ENCODE data around the gene PIWIL4.
"Not testable (repeated sequence)": the region's sequence is repeated elsewhere in the genome, so short reads cannot be mapped to it uniquely, and the experiment has no call there.

The PIWIL4 gene

DNA sequence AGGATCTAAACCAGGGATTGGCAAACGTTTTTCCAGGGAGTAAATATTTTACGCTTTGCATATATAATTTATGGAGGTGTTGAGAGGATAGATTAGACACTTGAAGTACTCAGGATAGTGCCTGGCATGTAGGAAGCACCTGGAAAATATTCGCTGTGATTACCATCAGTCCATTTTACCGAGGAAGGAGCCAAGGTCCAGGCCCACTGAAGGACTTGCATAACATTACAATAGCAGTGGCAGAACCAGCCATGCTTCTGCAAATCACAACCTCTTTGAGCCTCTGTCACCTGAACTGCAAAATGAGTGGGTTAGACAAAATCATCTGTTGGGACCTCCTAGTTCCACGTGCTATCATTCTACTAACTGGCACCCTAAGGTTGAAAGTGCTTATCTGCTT lies 18.0 kb upstream of the PIWIL4 start:
- no peak for DNase-seq

- DNase-seq, result peak; percentile 56
Observed at GRCh38 chr11:94550513-94550912, 16.7 kb upstream of the PIWIL4 start.

GRCh38 chr11:94553938-94554337 lies 13.2 kb upstream of the PIWIL4 start:
- no peak for DNase-seq

- DNase-seq, result not testable (repeated sequence)
Observed at GRCh38 chr11:94555752-94556329, 11.3 kb upstream of the PIWIL4 start.

- DNase-seq, result no peak
Observed at GRCh38 chr11:94557421-94557820, 9.7 kb upstream of the PIWIL4 start.

DNA sequence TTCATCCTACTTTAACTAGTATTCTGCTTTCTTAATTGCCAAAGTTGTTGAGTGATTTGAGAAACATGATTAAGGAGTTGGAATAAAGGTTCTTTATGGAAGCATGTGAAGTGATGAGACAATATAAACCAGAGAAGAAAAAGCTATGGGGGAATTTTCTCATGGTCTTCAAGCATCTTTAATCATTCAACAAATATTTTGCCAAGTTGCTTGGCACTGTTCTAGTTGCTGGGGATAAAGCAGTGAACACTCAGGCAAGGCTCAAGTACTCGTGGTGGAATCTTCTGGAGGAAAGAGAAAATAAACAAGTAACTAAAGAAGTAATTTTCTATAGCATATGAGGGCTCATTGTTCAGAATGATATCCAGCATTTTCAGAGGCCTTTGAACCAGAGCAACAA lies 9.2 kb upstream of the PIWIL4 start:
- DNase-seq, result no peak

GRCh38 chr11:94558468-94558867 lies 8.7 kb upstream of the PIWIL4 start:
- peak; percentile 87 for DNase-seq

- DNase-seq, result no peak
Observed at GRCh38 chr11:94558932-94559331, 8.2 kb upstream of the PIWIL4 start.

DNA sequence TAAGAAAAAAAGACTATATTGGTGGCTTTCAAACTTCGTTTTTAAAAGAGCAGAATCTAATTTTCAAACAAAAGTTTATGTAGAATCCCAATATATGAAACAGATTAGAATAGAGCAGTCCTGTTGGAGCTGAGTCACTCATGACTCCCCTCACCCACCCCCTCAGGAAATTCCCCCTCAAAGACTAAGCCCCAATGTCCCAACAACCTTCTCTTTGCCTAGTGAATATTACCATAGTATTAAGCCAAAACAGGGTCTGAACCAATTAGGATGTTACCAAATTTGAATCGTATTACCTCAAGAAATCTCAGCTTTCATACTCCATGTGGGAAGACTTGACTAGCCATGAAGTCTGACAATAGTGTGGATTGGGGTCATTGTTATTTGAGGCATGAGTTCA lies 7.8 kb upstream of the PIWIL4 start:
- DNase-seq, result peak; percentile 64

- DNase-seq, result no peak
Observed at GRCh38 chr11:94560834-94561233, 6.3 kb upstream of the PIWIL4 start.

DNA sequence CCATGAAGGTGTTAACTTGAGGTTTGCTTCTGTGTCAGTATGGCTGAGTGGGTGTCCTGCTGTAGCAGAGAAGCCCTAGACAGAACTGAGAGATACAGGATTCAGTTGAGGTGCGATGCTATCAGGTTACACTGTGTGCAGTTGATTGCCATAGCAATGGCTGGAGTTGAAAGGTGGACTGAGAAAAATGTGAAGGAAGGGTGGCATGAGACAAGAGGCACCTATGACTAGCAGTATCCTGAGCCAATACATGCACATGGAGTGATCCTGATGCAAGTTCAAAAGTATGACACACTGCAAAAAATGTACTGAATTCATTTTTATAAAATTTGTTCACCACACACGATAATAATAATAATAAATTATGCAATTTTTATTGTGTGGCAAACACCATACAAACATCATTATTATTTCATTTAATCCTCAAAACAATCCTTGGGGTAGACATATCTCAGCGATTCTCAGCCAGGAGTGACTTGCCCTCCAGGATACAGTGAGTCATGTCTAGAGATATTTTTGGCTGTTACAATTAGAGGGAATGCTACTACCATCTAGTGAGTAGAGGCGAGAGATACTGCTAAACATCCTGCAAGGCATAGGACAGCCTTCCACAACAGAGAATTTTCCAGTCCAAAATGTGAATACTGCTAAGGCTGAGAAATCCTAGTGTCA lies 3.9 kb upstream of the PIWIL4 start:
- DNase-seq, result no peak

DNA sequence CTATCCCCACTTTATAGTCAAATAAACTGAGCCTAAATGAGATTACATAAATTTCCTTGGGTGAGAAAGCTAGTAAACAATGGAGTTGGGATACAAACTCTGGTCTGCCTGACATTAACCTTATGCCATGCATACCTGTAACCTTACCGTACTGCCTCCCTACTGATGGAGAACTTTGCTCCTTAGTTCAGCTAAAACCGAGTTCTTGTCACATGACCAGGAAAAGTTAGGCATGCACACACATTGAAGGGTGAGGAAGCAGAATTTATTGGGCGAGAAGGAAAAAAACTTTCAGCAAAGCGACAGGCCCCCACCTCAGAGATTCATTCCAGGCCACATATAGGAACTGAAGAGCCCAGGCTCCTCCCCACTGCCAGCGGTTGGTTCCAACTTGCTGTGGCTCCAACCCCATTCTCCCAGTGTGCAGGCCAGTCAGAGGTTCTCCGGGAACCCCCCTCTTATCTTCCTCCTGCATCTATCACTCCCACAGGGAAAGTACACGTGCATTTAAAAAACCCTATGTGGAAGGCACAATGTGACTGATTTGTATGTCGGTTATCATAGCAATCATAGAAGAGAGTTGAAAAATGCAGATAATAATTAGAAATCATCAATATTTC lies 3.2 kb upstream of the PIWIL4 start:
- DNase-seq, result no peak

GRCh38 chr11:94568200-94568599 lies 1.0 kb downstream of the PIWIL4 start:
- DNase-seq, result no peak

GRCh38 chr11:94568717-94569116 lies 1.5 kb downstream of the PIWIL4 start:
- DNase-seq, result no peak

- not testable (repeated sequence) for DNase-seq
Observed at GRCh38 chr11:94572975-94573374, 5.8 kb downstream of the PIWIL4 start.

DNA sequence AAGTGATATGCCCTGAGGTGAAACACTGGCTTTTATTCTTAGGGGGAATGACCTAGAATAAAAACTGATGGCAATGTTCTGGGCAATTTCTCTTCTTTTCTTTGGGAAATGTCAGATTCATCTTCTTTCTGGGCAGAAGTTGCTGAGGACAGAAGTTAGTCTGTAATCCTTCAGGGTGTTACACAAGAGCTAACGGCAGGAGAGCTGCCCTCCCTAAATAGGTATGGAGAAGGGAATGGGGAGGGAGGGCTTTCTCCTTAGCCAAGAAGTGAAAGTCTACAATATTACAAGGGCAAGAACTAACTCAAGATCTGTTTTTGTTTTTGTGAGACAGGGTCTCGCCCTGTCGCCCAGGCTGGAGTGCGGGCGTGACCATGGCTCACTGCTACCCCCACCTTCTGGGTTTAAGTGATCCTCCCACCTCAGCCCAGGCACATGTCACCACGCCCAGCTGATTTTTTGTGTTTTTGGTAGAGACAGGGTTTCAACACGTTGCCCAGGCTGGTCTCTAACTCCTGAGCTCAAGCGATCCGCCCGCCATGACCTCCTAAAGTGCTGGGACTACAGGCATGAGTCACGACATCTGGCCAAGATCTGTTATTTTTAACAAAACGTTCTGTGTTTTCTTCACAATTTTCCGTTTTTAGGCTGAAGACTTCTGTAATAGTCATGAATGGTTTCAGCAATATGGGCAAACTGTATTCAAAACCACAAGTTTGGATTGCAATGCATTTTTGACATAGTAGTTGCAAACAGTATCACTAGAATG lies 7.2 kb downstream of the PIWIL4 start:
- peak; percentile 84 for DNase-seq

- no peak for DNase-seq
Observed at GRCh38 chr11:94576306-94576705, 9.1 kb downstream of the PIWIL4 start.

GRCh38 chr11:94577841-94578240 lies 10.7 kb downstream of the PIWIL4 start:
- no peak for DNase-seq

DNA sequence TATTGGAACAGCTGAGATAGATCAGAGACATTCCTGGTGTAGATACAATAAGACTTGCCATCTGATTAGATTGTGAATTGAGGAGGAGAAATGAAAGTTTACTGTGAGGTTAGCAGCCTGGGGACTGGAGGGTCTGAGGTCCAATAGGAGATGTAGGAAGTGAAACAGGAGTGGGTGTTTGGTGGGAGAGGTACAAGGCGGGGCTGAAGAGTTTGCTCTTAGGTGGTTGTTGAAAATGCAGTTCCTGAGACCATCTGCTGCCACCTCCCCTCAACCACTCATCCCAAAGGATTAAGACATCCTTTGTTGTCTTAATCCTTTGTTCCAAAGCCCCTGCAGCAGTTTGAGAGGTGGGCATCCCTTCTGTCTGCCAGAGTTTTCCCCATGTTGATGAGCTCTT lies 14.8 kb downstream of the PIWIL4 start:
- peak; percentile 45 for DNase-seq

DNA sequence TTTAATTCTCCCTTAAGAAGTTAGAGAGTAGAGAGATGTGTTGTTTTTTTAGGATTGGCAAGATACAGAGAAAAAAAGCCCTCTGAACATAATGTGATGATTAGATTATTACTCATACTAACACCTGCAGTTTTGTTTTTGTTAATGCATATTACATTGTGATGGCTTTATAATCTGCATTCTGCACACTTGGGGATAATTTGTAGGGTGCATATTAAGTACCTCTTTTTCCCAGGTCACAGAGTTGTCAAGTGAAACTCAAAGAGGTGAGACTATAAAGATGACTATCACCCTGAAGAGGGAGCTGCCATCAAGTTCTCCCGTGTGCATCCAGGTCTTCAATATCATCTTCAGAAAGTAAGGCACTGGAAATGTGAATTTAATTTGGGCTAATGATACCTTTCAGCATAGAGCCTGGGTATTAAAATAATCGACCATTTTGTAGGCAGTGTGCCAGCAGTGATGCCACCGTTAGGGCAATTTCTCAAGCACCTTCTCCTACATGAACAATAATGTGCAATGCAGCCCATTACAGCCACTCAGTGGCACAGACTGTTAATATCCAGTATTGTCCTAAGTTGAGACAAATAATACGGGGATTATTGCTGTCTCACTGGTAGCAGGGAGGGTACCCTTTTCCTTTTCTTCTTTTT lies 16.2 kb downstream of the PIWIL4 start:
- DNase-seq, result peak; percentile 73

DNA sequence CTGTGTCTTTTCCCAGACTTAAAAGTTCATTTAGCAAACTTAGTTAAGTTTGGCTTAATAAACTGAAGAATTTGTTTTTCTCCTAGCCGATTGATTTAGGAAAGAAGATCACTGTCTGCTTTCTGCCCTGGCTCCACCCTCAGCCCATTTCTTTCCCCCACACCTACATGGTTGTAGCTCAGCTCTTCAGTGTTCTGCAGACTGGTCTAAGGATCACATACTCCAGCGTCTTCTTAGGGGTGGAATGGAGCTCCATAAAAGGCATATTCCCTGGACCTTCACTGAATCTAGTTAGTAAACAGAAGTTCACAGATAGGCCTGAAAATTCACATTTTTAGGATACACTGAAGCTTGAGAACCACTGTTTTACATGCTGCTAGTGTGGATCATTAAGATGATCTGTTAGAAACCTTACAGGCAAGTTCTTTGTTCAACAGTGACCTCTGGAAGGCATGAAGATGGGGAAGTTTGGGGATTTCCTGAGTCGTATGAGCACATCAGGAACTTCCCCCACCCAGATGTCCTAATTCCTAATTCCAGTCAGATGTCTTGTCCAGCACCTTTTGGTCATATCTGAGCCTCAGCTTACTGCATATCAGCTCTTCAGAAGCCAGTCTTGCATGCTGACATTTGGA lies 16.8 kb downstream of the PIWIL4 start:
- peak; percentile 96 for DNase-seq

- peak; percentile 13 for DNase-seq
Observed at GRCh38 chr11:94584978-94585377, 17.8 kb downstream of the PIWIL4 start.

GRCh38 chr11:94585399-94585798 lies 18.2 kb downstream of the PIWIL4 start:
- DNase-seq, result no peak
